ENCODE results near the gene PLA2R1. TPM values are rescaled to one million over a fixed set of nuclear protein-coding genes. Genes with fewer than 3 reads are reported as not detected.

Gene PLA2R1
- total and polyA plus RNA-seq, 9 donors, result 9.9 to 33.8 (median 20.4) TPM

DNA sequence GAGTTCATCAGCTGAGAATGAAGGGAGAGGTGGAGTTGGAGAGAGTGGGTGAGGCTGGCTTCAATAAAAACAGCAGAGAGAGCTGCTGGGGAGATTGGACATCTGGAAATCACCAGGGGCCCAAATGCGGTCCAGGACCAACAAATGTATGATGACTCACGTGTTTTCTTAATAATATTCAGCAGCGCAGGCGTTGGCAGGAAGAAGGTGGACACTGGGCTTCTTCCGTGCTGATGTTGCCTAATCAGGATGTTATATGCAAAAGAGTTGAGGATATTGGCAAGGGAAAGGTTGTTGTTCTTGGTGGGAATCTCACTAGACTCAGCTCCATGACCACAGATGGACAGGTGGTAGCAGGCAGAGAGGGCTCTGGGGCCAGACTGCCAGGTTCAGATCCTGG lies 12.8 kb upstream of the PLA2R1 start:
- WGBS, 3 donors, result 76 to 85% (median 84%) methylated on average over 5 of the region's 5 CpGs
- Histone ChIP-seq H3K27me3 (no peaks in the 10 kb centered on the region), H3K27ac (no peak overlapping the region), H3K36me3 (no peaks in the 10 kb centered on the region), H3K4me3 (no peak overlapping the region), H3K9me3 (no peaks in the 10 kb centered on the region), H3K4me1 (ENCODE audit: insufficient read depth) (no peaks in the 10 kb centered on the region)
- intact Hi-C loops (cut with DNase I), result no loop called here
- no peak for TF ChIP-seq POLR2A (IDR thresholded peaks at IDR 0.05)
- TF ChIP-seq, protein P1, sequence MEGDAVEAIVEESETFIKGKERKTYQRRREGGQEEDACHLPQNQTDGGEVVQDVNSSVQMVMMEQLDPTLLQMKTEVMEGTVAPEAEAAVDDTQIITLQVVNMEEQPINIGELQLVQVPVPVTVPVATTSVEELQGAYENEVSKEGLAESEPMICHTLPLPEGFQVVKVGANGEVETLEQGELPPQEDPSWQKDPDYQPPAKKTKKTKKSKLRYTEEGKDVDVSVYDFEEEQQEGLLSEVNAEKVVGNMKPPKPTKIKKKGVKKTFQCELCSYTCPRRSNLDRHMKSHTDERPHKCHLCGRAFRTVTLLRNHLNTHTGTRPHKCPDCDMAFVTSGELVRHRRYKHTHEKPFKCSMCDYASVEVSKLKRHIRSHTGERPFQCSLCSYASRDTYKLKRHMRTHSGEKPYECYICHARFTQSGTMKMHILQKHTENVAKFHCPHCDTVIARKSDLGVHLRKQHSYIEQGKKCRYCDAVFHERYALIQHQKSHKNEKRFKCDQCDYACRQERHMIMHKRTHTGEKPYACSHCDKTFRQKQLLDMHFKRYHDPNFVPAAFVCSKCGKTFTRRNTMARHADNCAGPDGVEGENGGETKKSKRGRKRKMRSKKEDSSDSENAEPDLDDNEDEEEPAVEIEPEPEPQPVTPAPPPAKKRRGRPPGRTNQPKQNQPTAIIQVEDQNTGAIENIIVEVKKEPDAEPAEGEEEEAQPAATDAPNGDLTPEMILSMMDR (IDR thresholded peaks at IDR 0.05), result no peak
- DNase-seq, result no peak

DNA sequence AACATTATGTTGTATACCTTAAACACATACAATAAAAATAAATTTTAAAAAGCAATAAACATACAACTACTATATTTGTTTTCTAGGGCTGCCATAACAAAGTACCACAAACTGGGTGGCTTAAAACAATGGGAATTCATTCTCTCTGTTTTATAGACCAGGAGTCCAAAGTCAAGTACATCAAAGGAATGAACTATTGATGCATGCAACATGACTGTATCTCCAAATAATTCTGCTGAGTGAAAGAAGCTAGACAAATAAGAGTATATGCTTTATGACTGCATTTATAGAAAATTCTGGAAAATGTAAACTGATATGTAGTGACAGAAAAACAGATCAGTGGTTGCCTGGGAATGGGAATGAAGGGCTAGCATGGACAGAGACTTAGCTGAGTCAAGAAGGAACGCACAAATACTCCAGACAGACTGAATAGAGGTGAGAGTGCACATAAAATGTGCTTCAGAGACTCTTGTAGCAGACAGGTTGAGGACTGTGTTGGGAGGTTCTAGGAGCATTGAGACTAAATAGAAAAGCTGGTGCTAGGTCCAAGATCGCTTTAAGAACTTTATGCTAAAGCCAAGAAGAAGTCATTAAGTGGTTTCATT lies 11.0 kb upstream of the PLA2R1 start:
- Histone ChIP-seq H3K36me3 (no peaks in the 10 kb centered on the region), H3K27ac (no peak overlapping the region), H3K27me3 (no peaks in the 10 kb centered on the region), H3K4me3 (no peak overlapping the region), H3K4me1 (ENCODE audit: insufficient read depth) (no peaks in the 10 kb centered on the region), H3K9me3 (no peaks in the 10 kb centered on the region)
- TF ChIP-seq, protein P1 (IDR thresholded peaks at IDR 0.05), result no peak
- TF ChIP-seq POLR2A (IDR thresholded peaks at IDR 0.05) (no peak), EP300 (IDR thresholded peaks at IDR 0.05) (no peak)
- no peak for DNase-seq
- WGBS, 3 donors, result 76 to 89% (median 87%) methylated on average over 2 of the region's 2 CpGs
- intact Hi-C loops (cut with DNase I), result no loop called here

DNA sequence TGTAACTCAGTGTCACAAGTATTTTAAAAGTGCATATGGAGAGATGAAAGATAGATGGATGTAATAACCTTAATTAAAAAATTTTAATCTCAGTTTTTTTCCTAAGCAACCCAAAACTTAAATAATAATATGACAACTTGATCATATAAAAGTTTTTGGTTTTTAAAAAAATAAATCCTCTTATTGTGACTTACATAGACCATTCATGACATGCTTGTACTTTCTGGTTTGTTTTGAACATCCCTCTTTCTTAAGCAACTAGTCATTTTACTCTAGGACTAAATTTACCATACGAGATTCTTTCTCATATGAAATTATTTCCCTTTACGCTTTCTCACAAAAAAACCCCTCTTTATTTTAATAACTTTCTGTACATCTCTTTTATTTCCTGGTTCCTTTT lies 6.5 kb upstream of the PLA2R1 start:
- TF ChIP-seq, protein P1 (IDR thresholded peaks at IDR 0.05), result no peak
- TF ChIP-seq POLR2A (IDR thresholded peaks at IDR 0.05) (no peak), EP300 (IDR thresholded peaks at IDR 0.05) (no peak)
- Histone ChIP-seq H3K36me3 (no peaks in the 10 kb centered on the region), H3K4me1 (ENCODE audit: insufficient read depth) (no peaks in the 10 kb centered on the region), H3K27me3 (no peaks in the 10 kb centered on the region), H3K9me3 (no peaks in the 10 kb centered on the region), H3K27ac (no peak overlapping the region), H3K4me3 (no peak overlapping the region)
- intact Hi-C loops (cut with DNase I), result no loop called here
- WGBS, 3 donors, result 92 to 94% (median 93%) methylated on average over 2 of the region's 2 CpGs
- DNase-seq, result no peak

DNA sequence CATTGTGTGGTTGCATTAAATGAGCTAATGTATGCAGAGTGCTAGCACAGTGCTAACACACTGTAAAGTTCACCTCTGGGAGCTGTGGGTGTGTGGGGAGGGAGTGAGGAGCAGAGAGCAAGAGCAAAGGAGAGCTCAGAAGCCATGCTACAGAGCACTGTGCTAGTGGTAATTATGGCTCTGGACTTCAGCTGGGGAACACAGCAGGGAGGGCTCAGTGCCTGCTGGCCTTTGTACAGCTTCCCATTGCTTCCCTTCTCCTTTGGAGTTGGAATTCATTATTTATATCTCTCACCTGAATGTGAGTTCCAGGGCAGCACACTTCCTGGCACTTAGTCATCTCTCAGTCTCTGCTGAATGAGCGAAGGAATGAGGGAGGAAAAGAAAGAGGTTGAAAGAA lies 2.5 kb upstream of the PLA2R1 start:
- TF ChIP-seq EP300 (IDR thresholded peaks at IDR 0.05) (no peak), POLR2A (IDR thresholded peaks at IDR 0.05) (no peak)
- TF ChIP-seq, protein P1 (IDR thresholded peaks at IDR 0.05), result no peak
- H3K4me3 ChIP-seq, result no peak overlapping the region
- 89 to 98% (median 98%) methylated on average over 1 of the region's 1 CpG for WGBS, 3 donors
- DNase-seq, result no peak
- no peaks in the 10 kb centered on the region for H3K27me3 ChIP-seq
- intact Hi-C loops (cut with DNase I), result no loop called here
- peaks cover 6% of the 10 kb centered on the region for H3K4me1 ChIP-seq (ENCODE audit: insufficient read depth)
- H3K36me3 ChIP-seq, result no peaks in the 10 kb centered on the region
- H3K27ac ChIP-seq, result no peak overlapping the region
- H3K9me3 ChIP-seq, result no peaks in the 10 kb centered on the region

Measured in ovary (tissue), 9 donors.